ENCODE results near the gene GALNT9.

DNA sequence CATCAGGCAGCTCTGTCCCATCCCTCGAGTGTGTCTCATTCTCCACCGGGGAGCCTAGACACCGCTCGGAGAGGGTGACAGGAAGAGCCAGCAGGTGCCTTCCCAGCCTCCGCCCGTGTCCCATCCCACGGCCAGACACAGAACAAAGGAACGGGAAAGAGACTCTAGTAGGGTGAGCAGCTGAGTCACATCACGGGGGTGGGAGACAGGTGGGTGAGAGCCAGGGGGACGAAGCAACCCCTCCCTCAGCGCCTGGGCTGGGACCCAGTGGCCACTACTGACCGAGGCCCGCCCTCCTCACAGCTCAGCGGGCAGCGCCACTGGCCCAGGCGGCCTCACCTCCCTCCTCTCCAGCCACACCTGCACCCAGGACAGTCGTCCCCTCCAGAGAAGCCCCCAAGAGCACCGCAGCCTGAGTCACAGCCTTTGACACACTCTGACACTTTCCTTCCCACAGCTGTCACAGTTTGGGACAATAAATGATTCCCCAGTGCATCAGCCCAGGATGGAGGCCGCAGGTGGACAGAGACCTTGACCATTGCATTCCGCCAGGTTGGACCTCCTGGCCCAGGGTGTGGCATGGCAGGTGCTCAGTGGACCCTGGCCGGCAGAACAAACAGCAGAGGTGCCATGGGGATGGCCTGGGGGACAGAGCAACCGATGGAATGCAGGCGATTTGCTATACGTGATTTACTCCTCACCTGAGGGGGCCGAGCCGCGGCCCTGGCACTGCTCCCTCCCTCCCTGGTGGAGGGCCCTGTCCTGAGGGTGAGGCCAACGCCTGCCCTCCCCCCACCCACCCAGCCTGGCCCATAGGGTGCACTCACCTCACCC is 45.4 kb upstream of the GALNT9 start:
- TF ChIP-seq CTCF (IDR thresholded peaks at IDR 0.05) (no peak), EP300 (IDR thresholded peaks at IDR 0.05) (no peak), POLR2A (IDR thresholded peaks at IDR 0.05) (no peak)

Measured in sigmoid colon (tissue), 4 donors.